K562 (cell line): Measurements from ENCODE around the gene GRWD1. TPM values are rescaled to one million over a fixed set of nuclear protein-coding genes. Genes with fewer than 3 reads are reported as not detected.

ENCODE experiments used
- ASH1L ChIP-seq: fragments of 450-650 bp; IDR thresholded peaks from 2 replicates; pipeline ENCODE4 v1.6.1; 2018; ENCODE audit warnings: borderline replicate concordance, mild to moderate bottlenecking, low read depth; ENCODE audit not compliant: partially characterized antibody
- CEBPG ChIP-seq, 3 experiments: fragments of 200-800 bp in 1 of 3; sonication (Bioruptor generic) in 1 of 3; sonication (generic) in 1 of 3; formaldehyde crosslinking in 1 of 3; IDR thresholded peaks in 2 of 3; conservative IDR thresholded peaks in 1 of 3; 2 replicates each; pipeline versions ENCODE4 v1.6.1 to v1.8.0; 2016 to 2022; ENCODE audit warnings: missing compliant biosample characterization in 2 of 3, missing genetic modification characterization in 2 of 3, mild to moderate bottlenecking in 1 of 3, missing genetic modification reagents in 1 of 3
- DDX20 ChIP-seq: fragments of 450-650 bp; IDR thresholded peaks from 2 replicates; pipeline ENCODE4 v1.6.1; 2016; ENCODE audit warnings: missing genetic modification characterization, low read depth, mild to moderate bottlenecking, missing compliant biosample characterization, moderate library complexity
- DMBX1 ChIP-seq: fragments of 250-450 bp; sonication (Bioruptor Pico); IDR thresholded peaks from 2 replicates; pipeline ENCODE4 v1.8.0; 2022; ENCODE audit warnings: inconsistent platforms, mild to moderate bottlenecking, moderate library complexity, borderline replicate concordance
- ERF ChIP-seq: fragments of 450-650 bp; formaldehyde crosslinking; IDR thresholded peaks from 2 replicates; pipeline ENCODE4 v1.4.0; 2020; ENCODE audit warnings: mild to moderate bottlenecking, mixed read lengths
- GTF2E2 ChIP-seq: fragments of 200-800 bp; sonication (Bioruptor generic); IDR thresholded peaks from 2 replicates; pipeline ENCODE4 v1.6.1; 2016; ENCODE audit warnings: missing genetic modification characterization, missing compliant biosample characterization
- KAT8 ChIP-seq: fragments of 450-650 bp; IDR thresholded peaks from 2 replicates; pipeline ENCODE4 v1.6.1; 2016; ENCODE audit warnings: low read depth, mild to moderate bottlenecking
- KHSRP ChIP-seq: fragments of 450-650 bp; IDR thresholded peaks from 2 replicates; pipeline ENCODE4 v1.6.1; 2017
- MEIS2 ChIP-seq: fragments of 450-650 bp; IDR thresholded peaks from 2 replicates; pipeline ENCODE4 v1.6.1; 2014; ENCODE audit warnings: mild to moderate bottlenecking; ENCODE audit not compliant: partially characterized antibody
- MTF1 ChIP-seq: fragments of 250-450 bp; sonication (Bioruptor Pico); IDR thresholded peaks from 2 replicates; pipeline ENCODE4 v1.9.0; 2021; ENCODE audit warnings: moderate library complexity, mild to moderate bottlenecking, inconsistent platforms, borderline replicate concordance
- NRF1 ChIP-seq, 2 experiments: fragments of 450-650 bp; IDR thresholded peaks in 1 of 2; conservative IDR thresholded peaks in 1 of 2; 2 replicates each; pipeline ENCODE4 v1.6.1; 2014; ENCODE audit warnings: mild to moderate bottlenecking in 2 of 2
- PURB ChIP-seq: sonication (generic); formaldehyde crosslinking; IDR thresholded peaks from 2 replicates; pipeline ENCODE4 v1.9.0; 2021; ENCODE audit warnings: low read depth, mild to moderate bottlenecking, missing genetic modification reagents
- RBFOX2 ChIP-seq: fragments of 200-400 bp; formaldehyde crosslinking; IDR thresholded peaks from 2 replicates; pipeline ENCODE4 v1.6.1; 2017; ENCODE audit warnings: low read depth, mild to moderate bottlenecking, low read length, moderate library complexity
- RNF2 ChIP-seq: sonication (generic); IDR thresholded peaks from 2 replicates; pipeline ENCODE4 v1.6.1; 2016
- SIRT6 ChIP-seq: IDR thresholded peaks from one replicate; pipeline ENCODE4 v1.6.1; 2012; ENCODE audit warnings: low read depth, mild to moderate bottlenecking, control low read depth, inconsistent platforms, low read length, moderate library complexity
- SRSF9 ChIP-seq: fragments of 200-400 bp; formaldehyde crosslinking; IDR thresholded peaks from 2 replicates; pipeline ENCODE4 v1.6.1; 2017; ENCODE audit warnings: low read depth, low read length, borderline replicate concordance
- ZNF124 ChIP-seq: sonication (generic); formaldehyde crosslinking; IDR thresholded peaks from 2 replicates; pipeline ENCODE4 v1.8.1; 2022; ENCODE audit warnings: missing genetic modification reagents
- ZNF707 ChIP-seq: fragments of 250-450 bp; sonication (Bioruptor Pico); conservative IDR thresholded peaks from 2 replicates; pipeline ENCODE4 v1.8.0; 2022; ENCODE audit warnings: inconsistent platforms, mild to moderate bottlenecking, moderate library complexity
- ZNF79 ChIP-seq: fragments of 250-450 bp; sonication (Bioruptor Pico); IDR thresholded peaks from 2 replicates; pipeline ENCODE4 v1.4.0; 2020; ENCODE audit warnings: low read depth, mild to moderate bottlenecking, moderate library complexity
- polyA plus RNA-seq, 8 experiments: library from polyadenylated mRNA; depleted of rRNA in 4 of 8; stranded (reverse) in 5 of 8; unstranded in 3 of 8; fragments of >200 nt; fragmentation: Nextera tagmentation in 2 of 8; fragmentation: Illumina TruSeq in 1 of 8; extraction: Ambion mirVana in 2 of 8; extraction: Trizol in 1 of 8; gene quantifications; 2 replicates each; pipeline versions ENCODE4 v1.2.1 to v1.2.3, GENCODE V29; 2011 to 2014; ENCODE audit warnings: inconsistent platforms in 1 of 8, missing spikeins in 1 of 8
- total RNA-seq, 7 experiments: library from RNA; depleted of rRNA in 6 of 7; stranded (reverse); fragments of >200 nt in 6 of 7; fragmentation: Illumina TruSeq in 2 of 7; extraction: Trizol in 2 of 7; gene quantifications; 2 replicates each; pipeline versions ENCODE4 v1.2.1 to v1.2.3, GENCODE V29; 2011 to 2021; ENCODE audit warnings: low replicate concordance in 1 of 7
- TF ChIP-seq, protein P1 (sequence below), 2 experiments: fragments of 450-650 bp in 1 of 2; IDR thresholded peaks; 2 replicates each; pipeline ENCODE4 v1.6.1; 2011 to 2017; ENCODE audit warnings: low read depth in 2 of 2, antibody characterized with exemption in 1 of 2, borderline replicate concordance in 1 of 2, low read length in 1 of 2, mild to moderate bottlenecking in 1 of 2, mixed read lengths in 1 of 2; ENCODE audit not compliant: control insufficient read depth in 1 of 2
- TF ChIP-seq, protein P2 (sequence below): fragments of 450-650 bp; IDR thresholded peaks from 2 replicates; pipeline ENCODE4 v1.6.1; 2018; ENCODE audit warnings: mild to moderate bottlenecking, low read depth; ENCODE audit not compliant: partially characterized antibody
- TF ChIP-seq, protein P3 (sequence below): sonication (generic); formaldehyde crosslinking; IDR thresholded peaks from 2 replicates; pipeline ENCODE4 v1.8.0; 2022; ENCODE audit warnings: mild to moderate bottlenecking, missing genetic modification reagents

GRWD1 gene
- total and polyA plus RNA-seq, 9 of the 15 experiments (the other 6 are each of a cell fraction or from before 2014, with no cell fraction given), result 1.5 to 87.2 (median 24.5) TPM

DNA sequence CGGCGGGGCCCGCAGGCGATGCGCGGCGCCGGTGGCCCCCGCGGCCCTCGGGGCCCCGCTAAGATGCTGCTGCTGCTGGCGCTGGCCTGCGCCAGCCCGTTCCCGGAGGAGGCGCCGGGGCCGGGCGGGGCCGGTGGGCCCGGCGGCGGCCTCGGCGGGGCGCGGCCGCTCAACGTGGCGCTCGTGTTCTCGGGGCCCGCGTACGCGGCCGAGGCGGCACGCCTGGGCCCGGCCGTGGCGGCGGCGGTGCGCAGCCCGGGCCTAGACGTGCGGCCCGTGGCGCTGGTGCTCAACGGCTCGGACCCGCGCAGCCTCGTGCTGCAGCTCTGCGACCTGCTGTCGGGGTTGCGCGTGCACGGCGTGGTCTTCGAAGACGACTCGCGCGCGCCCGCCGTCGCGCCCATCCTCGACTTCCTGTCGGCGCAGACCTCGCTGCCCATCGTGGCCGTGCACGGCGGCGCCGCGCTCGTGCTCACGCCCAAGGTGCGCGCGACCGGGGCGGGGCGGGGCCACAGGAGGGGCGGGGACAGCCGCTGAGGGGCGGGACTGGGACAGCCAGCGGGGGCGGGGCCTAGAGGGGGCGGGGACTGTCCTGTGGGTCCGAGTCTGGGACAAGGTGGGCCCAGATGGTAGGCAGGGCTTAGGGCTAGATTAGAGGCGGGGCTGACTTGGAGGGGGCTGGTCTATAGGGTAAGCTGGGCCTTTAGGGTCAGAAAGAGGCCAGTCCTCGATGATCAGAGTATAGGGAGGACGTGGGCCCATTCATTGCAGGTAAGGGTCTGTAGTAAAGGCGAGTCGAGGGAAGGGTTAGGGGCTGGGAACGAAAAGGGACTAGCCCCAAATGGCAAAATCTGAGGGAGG, 47.2 kb upstream of the GRWD1 start (continued):
- TF ChIP-seq NRF1 (conservative IDR thresholded peaks at IDR 0.05 in 1 of 2, IDR thresholded peaks at IDR 0.05 in 1 of 2), result peak; percentile 79 to 84; a peak in 3 of 4 replicates
- no peak for TF ChIP-seq PURB (CRISPR knock-in tag)
- TF ChIP-seq ASH1L, result no peak
- TF ChIP-seq KAT8, result no peak
- TF ChIP-seq, protein P1, sequence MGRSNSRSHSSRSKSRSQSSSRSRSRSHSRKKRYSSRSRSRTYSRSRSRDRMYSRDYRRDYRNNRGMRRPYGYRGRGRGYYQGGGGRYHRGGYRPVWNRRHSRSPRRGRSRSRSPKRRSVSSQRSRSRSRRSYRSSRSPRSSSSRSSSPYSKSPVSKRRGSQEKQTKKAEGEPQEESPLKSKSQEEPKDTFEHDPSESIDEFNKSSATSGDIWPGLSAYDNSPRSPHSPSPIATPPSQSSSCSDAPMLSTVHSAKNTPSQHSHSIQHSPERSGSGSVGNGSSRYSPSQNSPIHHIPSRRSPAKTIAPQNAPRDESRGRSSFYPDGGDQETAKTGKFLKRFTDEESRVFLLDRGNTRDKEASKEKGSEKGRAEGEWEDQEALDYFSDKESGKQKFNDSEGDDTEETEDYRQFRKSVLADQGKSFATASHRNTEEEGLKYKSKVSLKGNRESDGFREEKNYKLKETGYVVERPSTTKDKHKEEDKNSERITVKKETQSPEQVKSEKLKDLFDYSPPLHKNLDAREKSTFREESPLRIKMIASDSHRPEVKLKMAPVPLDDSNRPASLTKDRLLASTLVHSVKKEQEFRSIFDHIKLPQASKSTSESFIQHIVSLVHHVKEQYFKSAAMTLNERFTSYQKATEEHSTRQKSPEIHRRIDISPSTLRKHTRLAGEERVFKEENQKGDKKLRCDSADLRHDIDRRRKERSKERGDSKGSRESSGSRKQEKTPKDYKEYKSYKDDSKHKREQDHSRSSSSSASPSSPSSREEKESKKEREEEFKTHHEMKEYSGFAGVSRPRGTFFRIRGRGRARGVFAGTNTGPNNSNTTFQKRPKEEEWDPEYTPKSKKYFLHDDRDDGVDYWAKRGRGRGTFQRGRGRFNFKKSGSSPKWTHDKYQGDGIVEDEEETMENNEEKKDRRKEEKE (IDR thresholded peaks at IDR 0.05; ENCODE audit: borderline replicate concordance in 1 of 2, control insufficient read depth in 1 of 2, low read depth in 2 of 2, low read length in 1 of 2), result no peak
- TF ChIP-seq, protein P2, sequence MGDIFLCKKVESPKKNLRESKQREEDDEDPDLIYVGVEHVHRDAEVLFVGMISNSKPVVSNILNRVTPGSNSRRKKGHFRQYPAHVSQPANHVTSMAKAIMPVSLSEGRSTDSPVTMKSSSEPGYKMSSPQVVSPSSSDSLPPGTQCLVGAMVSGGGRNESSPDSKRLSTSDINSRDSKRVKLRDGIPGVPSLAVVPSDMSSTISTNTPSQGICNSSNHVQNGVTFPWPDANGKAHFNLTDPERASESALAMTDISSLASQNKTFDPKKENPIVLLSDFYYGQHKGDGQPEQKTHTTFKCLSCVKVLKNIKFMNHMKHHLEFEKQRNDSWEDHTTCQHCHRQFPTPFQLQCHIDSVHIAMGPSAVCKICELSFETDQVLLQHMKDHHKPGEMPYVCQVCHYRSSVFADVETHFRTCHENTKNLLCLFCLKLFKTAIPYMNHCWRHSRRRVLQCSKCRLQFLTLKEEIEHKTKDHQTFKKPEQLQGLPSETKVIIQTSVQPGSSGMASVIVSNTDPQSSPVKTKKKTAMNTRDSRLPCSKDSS, result no peak
- TF ChIP-seq SRSF9, result no peak
- TF ChIP-seq KHSRP, result no peak
- TF ChIP-seq MEIS2, result no peak
- peak; percentile 88 for TF ChIP-seq DMBX1 (CRISPR knock-in tag)
- 0 out of 2 replicates have a peak, but pooled peaks have one; percentile 3 for TF ChIP-seq CEBPG (CRISPR knock-in tag; IDR thresholded peaks at IDR 0.05)
- TF ChIP-seq CEBPG (tag; conservative IDR thresholded peaks at IDR 0.05 in 1 of 2, IDR thresholded peaks at IDR 0.05 in 1 of 2), result no peak
- TF ChIP-seq ZNF124 (CRISPR knock-in tag), result no peak
- no peak for TF ChIP-seq RNF2
- no peak for TF ChIP-seq SIRT6
- no peak for TF ChIP-seq MTF1 (CRISPR knock-in tag)
- peak; percentile 75 for TF ChIP-seq RBFOX2
- TF ChIP-seq GTF2E2, result no peak
- TF ChIP-seq, protein P3, sequence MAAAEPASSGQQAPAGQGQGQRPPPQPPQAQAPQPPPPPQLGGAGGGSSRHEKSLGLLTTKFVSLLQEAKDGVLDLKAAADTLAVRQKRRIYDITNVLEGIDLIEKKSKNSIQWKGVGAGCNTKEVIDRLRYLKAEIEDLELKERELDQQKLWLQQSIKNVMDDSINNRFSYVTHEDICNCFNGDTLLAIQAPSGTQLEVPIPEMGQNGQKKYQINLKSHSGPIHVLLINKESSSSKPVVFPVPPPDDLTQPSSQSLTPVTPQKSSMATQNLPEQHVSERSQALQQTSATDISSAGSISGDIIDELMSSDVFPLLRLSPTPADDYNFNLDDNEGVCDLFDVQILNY (CRISPR knock-in tag), result no peak
- no peak for TF ChIP-seq ZNF707 (CRISPR knock-in tag)
- TF ChIP-seq DDX20, result no peak
- TF ChIP-seq ZNF79 (CRISPR knock-in tag), result no peak
- peak; percentile 97 for TF ChIP-seq ERF
